Panc1 (cell line): ENCODE results near the gene LIMCH1.

Source experiments
- CTCF ChIP-seq: fragments of 450-650 bp; IDR thresholded peaks from 2 replicates; pipeline ENCODE4 v1.5.1; 2017; ENCODE audit warnings: mild to moderate bottlenecking
- TF ChIP-seq, protein P1 (sequence below), 2 experiments: IDR thresholded peaks; 2 replicates each; pipeline ENCODE4 v1.6.1; 2011 to 2012; ENCODE audit warnings: low read depth in 2 of 2, control low read depth in 1 of 2, low read length in 1 of 2, mild to moderate bottlenecking in 1 of 2, moderate library complexity in 1 of 2; ENCODE audit not compliant: insufficient read depth in 1 of 2

- TF ChIP-seq, protein P1, sequence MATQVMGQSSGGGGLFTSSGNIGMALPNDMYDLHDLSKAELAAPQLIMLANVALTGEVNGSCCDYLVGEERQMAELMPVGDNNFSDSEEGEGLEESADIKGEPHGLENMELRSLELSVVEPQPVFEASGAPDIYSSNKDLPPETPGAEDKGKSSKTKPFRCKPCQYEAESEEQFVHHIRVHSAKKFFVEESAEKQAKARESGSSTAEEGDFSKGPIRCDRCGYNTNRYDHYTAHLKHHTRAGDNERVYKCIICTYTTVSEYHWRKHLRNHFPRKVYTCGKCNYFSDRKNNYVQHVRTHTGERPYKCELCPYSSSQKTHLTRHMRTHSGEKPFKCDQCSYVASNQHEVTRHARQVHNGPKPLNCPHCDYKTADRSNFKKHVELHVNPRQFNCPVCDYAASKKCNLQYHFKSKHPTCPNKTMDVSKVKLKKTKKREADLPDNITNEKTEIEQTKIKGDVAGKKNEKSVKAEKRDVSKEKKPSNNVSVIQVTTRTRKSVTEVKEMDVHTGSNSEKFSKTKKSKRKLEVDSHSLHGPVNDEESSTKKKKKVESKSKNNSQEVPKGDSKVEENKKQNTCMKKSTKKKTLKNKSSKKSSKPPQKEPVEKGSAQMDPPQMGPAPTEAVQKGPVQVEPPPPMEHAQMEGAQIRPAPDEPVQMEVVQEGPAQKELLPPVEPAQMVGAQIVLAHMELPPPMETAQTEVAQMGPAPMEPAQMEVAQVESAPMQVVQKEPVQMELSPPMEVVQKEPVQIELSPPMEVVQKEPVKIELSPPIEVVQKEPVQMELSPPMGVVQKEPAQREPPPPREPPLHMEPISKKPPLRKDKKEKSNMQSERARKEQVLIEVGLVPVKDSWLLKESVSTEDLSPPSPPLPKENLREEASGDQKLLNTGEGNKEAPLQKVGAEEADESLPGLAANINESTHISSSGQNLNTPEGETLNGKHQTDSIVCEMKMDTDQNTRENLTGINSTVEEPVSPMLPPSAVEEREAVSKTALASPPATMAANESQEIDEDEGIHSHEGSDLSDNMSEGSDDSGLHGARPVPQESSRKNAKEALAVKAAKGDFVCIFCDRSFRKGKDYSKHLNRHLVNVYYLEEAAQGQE (IDR thresholded peaks at IDR 0.05; ENCODE audit: insufficient read depth in 1 of 2, low read depth in 2 of 2, low read length in 1 of 2) = no peak
- no peak for TF ChIP-seq CTCF
These were observed 94.6 kb downstream of the LIMCH1 start for GRCh38 chr4:41632481-41633073.
